ENCODE measurements around the gene ATP11B. TPM values are rescaled to one million over a fixed set of nuclear protein-coding genes. Genes with fewer than 3 reads are reported as not detected.

ATP11B gene
- polyA plus RNA-seq, 1 experiment, result 11.2 TPM

- CTCF ChIA-PET, result interaction anchor here (0.8 to 1.2 kb wide), 2 partner anchors 15 to 18 kb away, joined by 3 to 5 read pairs; no protein-coding TSS in a partner anchor
- Histone ChIP-seq H3K4me3 (ENCODE audit: low read depth, low read length) (no peak overlapping the region), H3K36me3 (ENCODE audit: control insufficient read depth, insufficient read depth, low read length) (no peaks in the 10 kb centered on the region), H3K27me3 (ENCODE audit: control insufficient read depth, insufficient read depth, low read length) (no peaks in the 10 kb centered on the region)
- TF ChIP-seq CTCF (IDR thresholded peaks at IDR 0.05; ENCODE audit: insufficient read depth, low read depth, low read length), result no peak
- DNase-seq (ENCODE audit: low read depth), result no peak
- POLR2A ChIA-PET, result no interaction called here
These were observed 16.2 kb downstream of the ATP11B start for GRCh38 chr3:182809531-182809930.

GRCh38 chr3:182810574-182811268 lies 17.4 kb downstream of the ATP11B start:
- no peak for TF ChIP-seq CTCF (IDR thresholded peaks at IDR 0.05; ENCODE audit: insufficient read depth, low read depth, low read length)
- POLR2A ChIA-PET, result no interaction called here
- no peaks in the 10 kb centered on the region for H3K27me3 ChIP-seq (ENCODE audit: control insufficient read depth, insufficient read depth, low read length)
- H3K4me3 ChIP-seq (ENCODE audit: low read depth, low read length), result no peak overlapping the region
- no peaks in the 10 kb centered on the region for H3K36me3 ChIP-seq (ENCODE audit: control insufficient read depth, insufficient read depth, low read length)
- no peak for DNase-seq (ENCODE audit: low read depth)
- CTCF ChIA-PET, result no interaction called here

GRCh38 chr3:182811269-182811596 lies 17.9 kb downstream of the ATP11B start:
- DNase-seq (ENCODE audit: low read depth), result no peak
- Histone ChIP-seq H3K4me3 (ENCODE audit: low read depth, low read length) (no peak overlapping the region), H3K27me3 (ENCODE audit: control insufficient read depth, insufficient read depth, low read length) (no peaks in the 10 kb centered on the region), H3K36me3 (ENCODE audit: control insufficient read depth, insufficient read depth, low read length) (no peaks in the 10 kb centered on the region)
- CTCF ChIA-PET, result no interaction called here
- TF ChIP-seq CTCF (IDR thresholded peaks at IDR 0.05; ENCODE audit: insufficient read depth, low read depth, low read length), result no peak
- POLR2A ChIA-PET, result no interaction called here

- TF ChIP-seq CTCF (IDR thresholded peaks at IDR 0.05; ENCODE audit: insufficient read depth, low read depth, low read length), result no peak
- no peaks in the 10 kb centered on the region for H3K27me3 ChIP-seq (ENCODE audit: control insufficient read depth, insufficient read depth, low read length)
- no peak overlapping the region for H3K4me3 ChIP-seq (ENCODE audit: low read depth, low read length)
- ChIA-PET POLR2A (no interaction called here), CTCF (no interaction called here)
- H3K36me3 ChIP-seq (ENCODE audit: control insufficient read depth, insufficient read depth, low read length), result no peaks in the 10 kb centered on the region
- DNase-seq (ENCODE audit: low read depth), result no peak
These were observed 18.8 kb downstream of the ATP11B start for GRCh38 chr3:182812123-182812522.

- no peaks in the 10 kb centered on the region for H3K27me3 ChIP-seq (ENCODE audit: control insufficient read depth, insufficient read depth, low read length)
- no peak overlapping the region for H3K4me3 ChIP-seq (ENCODE audit: low read depth, low read length)
- CTCF ChIA-PET, result no interaction called here
- no peak for DNase-seq (ENCODE audit: low read depth)
- no peak for TF ChIP-seq CTCF (IDR thresholded peaks at IDR 0.05; ENCODE audit: insufficient read depth, low read depth, low read length)
- POLR2A ChIA-PET, result no interaction called here
- H3K36me3 ChIP-seq (ENCODE audit: control insufficient read depth, insufficient read depth, low read length), result no peaks in the 10 kb centered on the region
These were observed 21.2 kb downstream of the ATP11B start for GRCh38 chr3:182814419-182815062.

All from BJ (cell line).